Suppressor macrophage treated with lipopolysaccharide for 4 hours (primary cell): ENCODE data around the gene CSTF2.

Source experiments
- DNase-seq: peaks from one replicate; pipeline ENCODE4 v3.0.0-alpha.2; 2020

Gene CSTF2

GRCh38 chrX:100871594-100872560 lies 51.7 kb downstream of the CSTF2 start:
- DNase-seq: no peak

- DNase-seq: no peak
These were observed 54.1 kb downstream of the CSTF2 start, which contains the start of gene NOX1 for GRCh38 chrX:100874325-100874724. TSS of gene NOX1 (minus strand) at chrX:100874359. CDS start at chrX:100874139, 220 bp downstream.

- DNase-seq: no peak
These were observed 60.2 kb downstream of the CSTF2 start for GRCh38 chrX:100880368-100880767.

GRCh38 chrX:100883654-100884053 lies 63.5 kb downstream of the CSTF2 start:
- no peak for DNase-seq
